Activated naive CD4-positive, alpha-beta T cell treated with anti-CD3 and anti-CD28 coated beads, Interleukin-2, amount 50 U/mL, for 24 hours (primary cell): Measurements from ENCODE around the gene KCNG4.
"Not testable (repeated sequence)": the region's sequence is repeated elsewhere in the genome, so short reads cannot be mapped to it uniquely, and the experiment has no call there.

Experiments used
- H3K27ac Mint-ChIP-seq: one replicate; pipeline ENCODE4 v1.8.0; 2021; ENCODE audit warnings: mild to moderate bottlenecking, mixed read lengths
- H3K27me3 Mint-ChIP-seq: one replicate; pipeline ENCODE4 v1.8.0; 2021; ENCODE audit warnings: mixed read lengths
- H3K36me3 Mint-ChIP-seq: one replicate; pipeline ENCODE4 v1.8.0; 2021; ENCODE audit warnings: mixed read lengths
- H3K4me1 Mint-ChIP-seq: one replicate; pipeline ENCODE4 v1.8.0; 2021; ENCODE audit warnings: mixed read lengths
- H3K4me3 Mint-ChIP-seq: one replicate; pipeline ENCODE4 v1.8.0; 2021; ENCODE audit warnings: mild to moderate bottlenecking, mixed read lengths
- H3K9me3 Mint-ChIP-seq: one replicate; pipeline ENCODE4 v1.8.0; 2021; ENCODE audit warnings: mixed read lengths

KCNG4 gene

DNA sequence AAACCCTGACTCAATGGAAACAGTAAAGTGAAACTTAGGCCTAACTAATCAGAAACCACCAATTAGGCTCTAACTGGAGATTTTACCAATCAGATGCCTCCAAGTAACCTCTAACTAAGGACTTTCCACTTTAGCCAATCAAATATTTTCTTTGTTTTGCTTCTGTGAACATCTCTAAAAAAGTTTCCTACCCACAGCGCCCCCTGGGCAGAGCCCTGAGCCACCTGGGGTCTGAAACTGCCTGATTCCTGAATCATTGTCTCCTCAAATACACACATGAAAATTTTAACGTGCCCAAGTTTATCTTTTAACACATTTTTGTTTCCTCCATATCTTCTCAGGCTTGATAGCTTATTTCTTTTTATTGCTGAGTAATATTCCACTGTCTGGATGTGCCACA lies 29.8 kb downstream of the KCNG4 start:
- Mint-ChIP-seq H3K9me3 (no peaks in the 10 kb centered on the region), H3K27ac (no peak overlapping the region), H3K36me3 (no peaks in the 10 kb centered on the region), H3K27me3 (no peaks in the 10 kb centered on the region), H3K4me1 (no peaks in the 10 kb centered on the region), H3K4me3 (no peak overlapping the region)

GRCh38 chr16:84207879-84208278 lies 31.9 kb downstream of the KCNG4 start:
- Mint-ChIP-seq H3K4me1 (no peaks in the 10 kb centered on the region), H3K27me3 (no peaks in the 10 kb centered on the region), H3K4me3 (no peak overlapping the region), H3K27ac (no peak overlapping the region), H3K9me3 (no peaks in the 10 kb centered on the region), H3K36me3 (no peaks in the 10 kb centered on the region)

- Mint-ChIP-seq H3K36me3 (no peaks in the 10 kb centered on the region), H3K4me3 (no peak overlapping the region), H3K27ac (no peak overlapping the region), H3K27me3 (no peaks in the 10 kb centered on the region), H3K4me1 (no peaks in the 10 kb centered on the region), H3K9me3 (no peaks in the 10 kb centered on the region)
These were observed 32.6 kb downstream of the KCNG4 start for GRCh38 chr16:84207251-84207650.

DNA sequence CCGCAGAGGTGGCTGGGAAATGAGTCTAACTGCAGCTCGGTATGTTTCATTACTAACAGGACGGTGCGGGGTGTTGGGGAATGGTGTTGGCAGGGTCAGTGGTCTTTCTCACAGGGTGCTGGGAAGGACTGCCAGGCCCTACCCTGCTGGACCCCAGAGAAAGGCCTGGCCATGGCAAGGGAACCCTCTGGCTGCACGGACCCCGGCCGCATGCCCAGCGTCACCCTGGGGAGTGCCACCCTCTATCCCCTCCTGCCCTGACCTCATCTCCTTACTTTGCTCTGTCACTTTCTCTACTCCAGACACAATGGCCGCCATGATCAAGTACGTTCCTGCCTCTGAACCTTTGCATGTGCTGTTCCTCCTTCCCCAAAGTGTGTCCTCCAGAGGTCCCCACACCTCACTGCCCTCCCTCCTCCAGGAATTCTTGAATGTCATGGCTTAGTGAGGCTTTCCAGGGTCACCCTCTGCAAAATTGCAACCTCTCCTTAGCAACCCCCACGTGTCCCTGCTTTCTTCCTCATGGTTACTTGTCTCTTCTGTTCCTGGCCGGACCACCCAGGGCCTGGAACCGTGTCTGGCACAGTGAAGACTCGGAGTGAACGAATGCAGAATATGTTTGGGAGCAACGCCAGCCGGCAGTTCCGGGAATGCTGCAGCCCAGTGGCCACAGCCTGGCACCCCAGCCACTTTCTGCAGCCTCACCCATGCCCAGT lies 33.7 kb downstream of the KCNG4 start:
- no peaks in the 10 kb centered on the region for H3K9me3 Mint-ChIP-seq
- no peak overlapping the region for H3K27ac Mint-ChIP-seq
- H3K27me3 Mint-ChIP-seq: no peaks in the 10 kb centered on the region
- no peak overlapping the region for H3K4me3 Mint-ChIP-seq
- no peaks in the 10 kb centered on the region for H3K4me1 Mint-ChIP-seq
- no peaks in the 10 kb centered on the region for H3K36me3 Mint-ChIP-seq

- H3K4me1 Mint-ChIP-seq, H3K27me3 Mint-ChIP-seq, H3K27ac Mint-ChIP-seq, H3K36me3 Mint-ChIP-seq, H3K4me3 Mint-ChIP-seq, H3K9me3 Mint-ChIP-seq: not testable (repeated sequence)
These were observed 34.7 kb downstream of the KCNG4 start for GRCh38 chr16:84205123-84205522.

- H3K27me3 Mint-ChIP-seq, H3K36me3 Mint-ChIP-seq, H3K4me3 Mint-ChIP-seq, H3K4me1 Mint-ChIP-seq, H3K9me3 Mint-ChIP-seq, H3K27ac Mint-ChIP-seq: not testable (repeated sequence)
These were observed 35.3 kb downstream of the KCNG4 start for GRCh38 chr16:84204551-84204950.

DNA sequence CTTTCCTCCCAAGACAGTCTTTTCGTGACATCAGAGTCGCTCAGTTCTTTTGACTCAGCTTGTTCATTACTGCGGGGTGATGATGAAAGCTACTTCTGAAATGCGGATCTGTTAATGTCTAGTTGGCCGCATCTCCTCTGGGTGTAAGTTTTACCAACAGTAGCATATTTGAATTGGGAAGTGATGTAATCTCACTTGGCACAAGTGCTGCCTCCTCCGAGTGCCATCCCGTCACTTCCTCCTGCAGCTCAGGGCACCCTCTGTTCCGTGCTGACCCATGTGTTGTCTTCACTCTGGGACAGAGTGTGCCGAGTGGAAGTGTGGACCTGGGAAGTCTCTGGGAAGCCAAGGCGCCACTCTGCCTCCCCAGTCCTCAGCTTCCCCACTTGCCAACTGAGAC lies 40.0 kb downstream of the KCNG4 start:
- Mint-ChIP-seq H3K4me1 (no peaks in the 10 kb centered on the region), H3K27ac (no peak overlapping the region), H3K27me3 (no peaks in the 10 kb centered on the region)

DNA sequence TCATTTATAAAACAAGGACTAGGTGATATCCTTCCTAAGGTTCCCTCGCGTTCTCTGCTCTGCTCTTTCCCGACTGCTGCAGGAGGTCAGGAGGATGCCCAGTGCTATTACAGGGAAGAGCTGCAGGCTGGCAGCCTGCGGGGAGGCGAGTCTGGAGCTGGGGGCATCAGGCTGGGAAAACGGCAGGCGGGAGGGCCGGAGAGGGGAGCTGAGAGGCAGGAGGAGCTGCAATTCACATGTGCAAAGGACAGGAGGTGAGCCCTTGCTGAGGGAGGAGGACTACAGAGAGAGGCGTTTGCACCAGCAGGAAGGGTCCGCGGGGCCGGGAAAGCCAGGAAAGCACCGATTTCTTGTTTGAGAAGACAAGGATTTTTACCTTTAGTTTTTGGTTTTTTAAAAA lies 40.7 kb downstream of the KCNG4 start:
- Mint-ChIP-seq H3K9me3 (no peaks in the 10 kb centered on the region), H3K27ac (no peak overlapping the region), H3K27me3 (no peaks in the 10 kb centered on the region), H3K4me1 (peaks cover 5% of the 10 kb centered on the region), H3K4me3 (no peak overlapping the region), H3K36me3 (no peaks in the 10 kb centered on the region)

More for the DNA sequence above, 40.0 kb downstream of the KCNG4 start:
- no peaks in the 10 kb centered on the region for H3K36me3 Mint-ChIP-seq
- H3K4me3 Mint-ChIP-seq: no peak overlapping the region
- no peaks in the 10 kb centered on the region for H3K9me3 Mint-ChIP-seq

- Mint-ChIP-seq H3K4me1 (peaks cover 12% of the 10 kb centered on the region), H3K36me3 (no peaks in the 10 kb centered on the region), H3K9me3 (no peaks in the 10 kb centered on the region), H3K4me3 (no peak overlapping the region), H3K27me3 (no peaks in the 10 kb centered on the region), H3K27ac (no peak overlapping the region)
These were observed 41.4 kb downstream of the KCNG4 start for GRCh38 chr16:84198401-84198800.

DNA sequence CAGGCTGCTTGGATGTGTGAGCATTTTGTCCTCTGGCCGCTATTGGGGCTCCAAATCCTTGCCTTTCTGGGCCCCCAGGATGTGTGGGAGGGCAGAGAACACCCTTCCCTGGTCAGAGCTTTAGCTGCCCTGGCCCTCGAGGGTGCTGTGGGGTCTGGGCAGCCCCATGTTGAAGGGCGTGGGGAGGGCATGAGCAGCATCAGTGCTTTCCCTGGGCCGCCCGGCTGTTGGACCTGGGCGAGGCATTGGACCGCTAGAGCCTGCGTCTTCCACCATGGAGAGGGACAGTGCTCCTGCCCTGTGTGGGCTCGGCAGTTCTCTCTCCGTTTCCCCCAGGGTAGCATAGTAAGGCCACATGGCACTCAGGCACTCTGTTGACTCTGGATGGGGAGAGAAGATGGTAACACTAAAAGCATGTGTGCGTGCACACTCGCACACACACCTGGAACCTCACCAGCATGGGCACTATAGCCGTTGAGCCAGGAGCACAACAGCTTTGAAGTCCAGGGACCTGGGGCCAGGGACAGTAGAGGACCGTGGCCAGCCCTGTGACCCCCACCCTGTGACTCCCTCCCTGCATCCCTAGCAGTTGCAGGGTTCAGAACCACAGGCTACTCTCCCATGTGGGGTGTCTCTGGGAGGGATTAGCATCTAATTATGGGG lies 42.2 kb downstream of the KCNG4 start:
- Mint-ChIP-seq H3K4me3 (no peak overlapping the region), H3K9me3 (no peaks in the 10 kb centered on the region), H3K36me3 (no peaks in the 10 kb centered on the region), H3K27ac (no peak overlapping the region), H3K27me3 (no peaks in the 10 kb centered on the region), H3K4me1 (peaks cover 18% of the 10 kb centered on the region)

- H3K27ac Mint-ChIP-seq: no peak overlapping the region
- no peaks in the 10 kb centered on the region for H3K27me3 Mint-ChIP-seq
- peaks cover 18% of the 10 kb centered on the region for H3K4me1 Mint-ChIP-seq
- H3K4me3 Mint-ChIP-seq: no peak overlapping the region
- no peaks in the 10 kb centered on the region for H3K9me3 Mint-ChIP-seq
- H3K36me3 Mint-ChIP-seq: no peaks in the 10 kb centered on the region
These were observed 43.0 kb downstream of the KCNG4 start for GRCh38 chr16:84196727-84197394.

DNA sequence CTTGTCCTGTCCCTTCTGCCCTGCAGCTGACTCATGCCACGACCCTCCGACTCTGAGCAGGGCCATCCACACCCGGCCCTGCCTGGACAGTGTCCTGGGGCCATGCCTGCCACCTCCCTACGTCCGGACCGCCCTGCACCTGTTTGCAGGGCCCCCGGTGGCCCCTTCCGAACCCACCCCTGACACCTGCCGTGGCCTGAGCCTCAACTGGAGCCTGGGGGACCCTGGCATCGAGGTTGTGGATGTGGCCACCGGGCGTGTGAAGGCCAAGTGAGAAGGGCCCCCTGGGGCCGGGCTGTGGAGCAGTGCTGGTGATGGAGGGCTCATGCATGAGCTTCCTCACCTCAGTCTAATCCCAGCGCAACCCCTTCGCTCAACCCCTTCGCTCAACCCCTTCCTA lies 43.7 kb downstream of the KCNG4 start:
- H3K4me1 Mint-ChIP-seq: peaks cover 18% of the 10 kb centered on the region
- no peak overlapping the region for H3K27ac Mint-ChIP-seq
- no peaks in the 10 kb centered on the region for H3K27me3 Mint-ChIP-seq
- no peaks in the 10 kb centered on the region for H3K9me3 Mint-ChIP-seq
- no peak overlapping the region for H3K4me3 Mint-ChIP-seq
- H3K36me3 Mint-ChIP-seq: no peaks in the 10 kb centered on the region

DNA sequence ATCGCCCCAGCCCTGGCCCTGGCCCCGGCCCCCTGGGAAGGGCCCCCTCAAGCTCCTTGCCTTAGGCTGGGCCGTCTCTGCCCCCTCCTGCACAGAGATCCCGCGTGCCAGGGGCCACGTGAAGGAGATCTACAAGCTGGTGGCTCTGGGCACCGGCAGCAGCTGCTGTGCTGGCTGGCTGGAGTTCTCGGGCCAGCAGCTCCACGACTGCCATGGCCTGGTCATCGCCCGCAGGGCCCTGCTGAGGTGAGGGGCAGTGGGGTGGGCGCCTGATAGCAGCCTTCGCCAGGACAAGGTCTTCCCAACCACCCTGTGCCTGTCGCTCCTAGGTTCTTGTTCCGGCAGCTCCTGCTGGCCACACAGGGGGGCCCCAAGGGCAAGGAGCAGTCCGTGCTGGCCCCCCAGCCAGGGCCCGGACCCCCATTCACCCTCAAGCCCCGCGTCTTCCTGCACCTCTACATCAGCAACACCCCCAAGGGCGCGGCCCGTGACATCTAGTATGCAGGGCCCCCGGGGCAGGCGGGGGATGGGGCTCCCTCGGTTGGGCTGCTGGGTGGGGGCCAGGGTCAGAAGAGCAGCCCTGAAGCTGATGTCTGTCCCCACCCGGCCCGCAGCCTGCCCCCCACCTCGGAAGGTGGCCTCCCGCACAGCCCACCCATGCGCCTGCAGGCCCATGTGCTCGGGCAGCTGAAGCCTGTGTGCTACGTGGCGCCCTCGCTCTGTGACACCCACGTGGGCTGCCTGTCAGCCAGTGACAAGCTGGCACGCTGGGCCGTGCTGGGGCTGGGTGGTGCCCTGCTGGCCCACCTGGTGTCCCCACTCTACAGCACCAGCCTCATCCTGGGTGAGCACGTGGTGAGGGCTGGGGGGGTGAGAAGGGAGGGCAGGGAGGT lies 44.4 kb downstream of the KCNG4 start:
- H3K36me3 Mint-ChIP-seq: no peaks in the 10 kb centered on the region
- H3K27ac Mint-ChIP-seq: no peak overlapping the region
- H3K9me3 Mint-ChIP-seq: no peaks in the 10 kb centered on the region
- H3K4me1 Mint-ChIP-seq: peaks cover 18% of the 10 kb centered on the region
- no peaks in the 10 kb centered on the region for H3K27me3 Mint-ChIP-seq
- no peak overlapping the region for H3K4me3 Mint-ChIP-seq

DNA sequence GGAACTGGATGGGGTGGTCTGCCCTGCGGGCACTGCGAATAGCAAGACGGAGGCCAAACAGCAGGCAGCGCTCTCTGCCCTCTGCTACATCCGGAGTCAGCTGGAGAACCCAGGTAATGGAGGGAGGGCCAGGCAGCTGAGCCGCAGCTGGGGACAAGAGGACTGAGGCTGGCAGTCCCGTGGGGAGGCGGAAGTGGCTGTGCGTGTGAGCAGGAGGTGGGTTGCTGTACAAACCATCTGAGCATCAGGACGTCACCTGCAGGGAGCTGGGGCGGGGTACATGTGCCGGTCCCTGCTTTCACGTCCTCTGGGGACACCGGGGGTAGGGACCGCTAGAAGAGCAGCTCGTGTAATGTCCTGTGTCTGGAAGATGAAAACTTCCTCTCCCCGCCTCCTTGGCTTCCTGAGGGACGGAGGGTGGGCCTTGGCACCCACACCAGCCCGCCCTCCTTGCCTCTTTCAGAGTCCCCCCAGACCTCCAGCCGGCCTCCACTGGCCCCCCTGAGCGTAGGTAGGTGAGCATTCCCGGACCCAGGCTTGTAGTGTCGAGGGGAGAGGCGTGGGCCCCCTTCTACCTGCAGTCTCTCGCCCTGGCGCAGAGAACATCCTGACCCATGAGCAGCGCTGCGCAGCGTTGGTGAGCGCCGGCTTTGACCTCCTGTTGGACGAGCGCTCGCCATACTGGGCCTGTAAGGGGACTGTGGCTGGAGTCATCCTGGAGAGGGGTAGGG lies 45.2 kb downstream of the KCNG4 start:
- H3K36me3 Mint-ChIP-seq: no peaks in the 10 kb centered on the region
- no peaks in the 10 kb centered on the region for H3K27me3 Mint-ChIP-seq
- H3K27ac Mint-ChIP-seq: peak overlapping the region; percentile 51
- peak overlapping the region; percentile 76 for H3K4me3 Mint-ChIP-seq
- H3K4me1 Mint-ChIP-seq: peaks cover 18% of the 10 kb centered on the region
- H3K9me3 Mint-ChIP-seq: no peaks in the 10 kb centered on the region

- Mint-ChIP-seq H3K36me3 (no peaks in the 10 kb centered on the region), H3K9me3 (no peaks in the 10 kb centered on the region), H3K4me1 (peaks cover 18% of the 10 kb centered on the region), H3K27me3 (no peaks in the 10 kb centered on the region), H3K27ac (peak overlapping the region; percentile 2), H3K4me3 (peak overlapping the region; percentile 76)
These were observed 45.8 kb downstream of the KCNG4 start for GRCh38 chr16:84194018-84194417.
